PC-3 (cell line): Measurements from ENCODE around the gene UBE3C. TPM values are rescaled to one million over a fixed set of nuclear protein-coding genes. Genes with fewer than 3 reads are reported as not detected.

Source experiments
- ATAC-seq: fragments of 200-7000 bp; cut with Tn5 transposase; 2 replicates; pipeline ENCODE4 v1.9.1; 2020; ENCODE audit warnings: mild to moderate bottlenecking, moderate library complexity
- BruUV-seq: library from RNA; stranded (reverse); fragments of 400-500 nt; replicated peaks from 2 replicates; lab custom pipeline; 2021; lab: Mats Ljungman, UMichigan
- CTCF ChIA-PET: fragments of 300-600 bp; sonication (Branson Sonifier 250); formaldehyde crosslinking; loops from one replicate; lab custom pipeline; 2022; ENCODE audit warnings: antibody characterized with exemption; lab: Charles Lee
- POLR2A ChIA-PET: fragments of 300-600 bp; sonication (Branson Sonifier 250); formaldehyde crosslinking; loops from one replicate; lab custom pipeline; 2022; ENCODE audit warnings: antibody characterized with exemption; ENCODE audit not compliant: unreplicated experiment; lab: Charles Lee
- DNase-seq: peaks from one replicate; pipeline ENCODE4 v3.0.0-alpha.2; 2015
- H2AFZ ChIP-seq: fragments of 300-600 bp; sonication (generic); 2 replicates; pipeline ENCODE4 v1.6.0; 2016; ENCODE audit warnings: antibody characterized with exemption, low read length
- H3F3A ChIP-seq: fragments of 300-600 bp; sonication (generic); one replicate; pipeline ENCODE4 v1.6.0; 2017; ENCODE audit warnings: antibody characterized with exemption, low read length, control low read depth, mild to moderate bottlenecking; ENCODE audit not compliant: unreplicated experiment
- H3K27ac ChIP-seq: fragments of 300-600 bp; sonication (generic); 2 replicates; pipeline ENCODE4 v1.5.1; 2016; ENCODE audit warnings: mild to moderate bottlenecking, low read length
- H3K27me3 ChIP-seq: fragments of 300-600 bp; sonication (generic); 2 replicates; pipeline ENCODE4 v1.6.1; 2016; ENCODE audit warnings: low read length, mixed read lengths
- H3K36me3 ChIP-seq: fragments of 300-600 bp; sonication (generic); 2 replicates; pipeline ENCODE4 v1.6.1; 2016; ENCODE audit warnings: low read depth, mixed run types, low read length, mixed read lengths
- H3K4me1 ChIP-seq: fragments of 300-600 bp; sonication (generic); 2 replicates; pipeline ENCODE4 v1.5.1; 2016; ENCODE audit warnings: low read length; ENCODE audit not compliant: insufficient read depth
- H3K4me2 ChIP-seq: fragments of 300-600 bp; sonication (generic); 2 replicates; pipeline ENCODE4 v1.6.0; 2016; ENCODE audit warnings: low read length
- H3K4me3 ChIP-seq: fragments of 300-600 bp; sonication (generic); 2 replicates; pipeline ENCODE4 v1.5.1; 2016; ENCODE audit warnings: mild to moderate bottlenecking, low read length, mixed read lengths
- H3K79me2 ChIP-seq: fragments of 300-600 bp; sonication (generic); 2 replicates; pipeline ENCODE4 v1.6.1; 2017; ENCODE audit warnings: low read length, mixed read lengths
- H3K9ac ChIP-seq: fragments of 300-600 bp; sonication (generic); 2 replicates; pipeline ENCODE4 v1.6.0; 2016; ENCODE audit warnings: mild to moderate bottlenecking, low read length
- H3K9me2 ChIP-seq: fragments of 300-600 bp; sonication (generic); replicated peaks from 2 replicates; pipeline ENCODE4 v1.6.1; 2016; ENCODE audit warnings: mixed run types, low read length, mixed read lengths
- H3K9me3 ChIP-seq: fragments of 300-600 bp; sonication (generic); 2 replicates; pipeline ENCODE4 v1.6.1; 2016; ENCODE audit warnings: low read length, mixed read lengths
- H4K20me1 ChIP-seq: fragments of 300-600 bp; sonication (generic); 2 replicates; pipeline ENCODE4 v1.6.1; 2016; ENCODE audit warnings: low read length, mixed read lengths
- CTCF ChIP-seq: fragments of 300-600 bp; sonication (generic); conservative IDR thresholded peaks from 2 replicates; pipeline ENCODE4 v1.5.1; 2017; ENCODE audit warnings: antibody characterized with exemption, low read depth, mild to moderate bottlenecking, low read length
- EZH2 ChIP-seq: fragments of 300-600 bp; sonication (generic); IDR thresholded peaks from one replicate; pipeline ENCODE4 v1.6.1; 2017; ENCODE audit warnings: antibody characterized with exemption, mild to moderate bottlenecking, low read length; ENCODE audit not compliant: unreplicated experiment
- EZH2phosphoT487 ChIP-seq: fragments of 300-600 bp; sonication (generic); IDR thresholded peaks from 2 replicates; pipeline ENCODE4 v1.6.1; 2018; ENCODE audit warnings: mild to moderate bottlenecking, antibody characterized with exemption, low read length, borderline replicate concordance
- intact Hi-C: fragments of 100-400 bp; cut with micrococcal nuclease; formaldehyde crosslinking; loops from 2 replicates; pipeline ENCODE4 v1.9.0; 2023
- total RNA-seq: library from RNA; depleted of rRNA; stranded (reverse); fragments of >200 nt; gene quantifications from 2 replicates; pipeline ENCODE4 v1.2.3, GENCODE V29; 2014

Gene UBE3C
- total RNA-seq, 1 experiment from 2014 or later = 86.6 TPM

- ChIA-PET CTCF (no interaction called here), POLR2A (no interaction called here)
- Histone ChIP-seq H3K4me2 (peak overlapping the region; percentile 91), H3K27me3 (no peaks in the 10 kb centered on the region), H3K9ac (peak overlapping the region; percentile 100), H3K9me2 (no peaks in the 10 kb centered on the region), H3K9me3 (no peaks in the 10 kb centered on the region), H3K79me2 (peaks cover 59% of the 10 kb centered on the region), H3F3A (no peaks in the 10 kb centered on the region), H3K36me3 (peaks cover 29% of the 10 kb centered on the region), H3K4me1 (peaks cover 31% of the 10 kb centered on the region), H3K27ac (peak overlapping the region; percentile 54), H3K4me3 (peak overlapping the region; percentile 93), H2AFZ (no peak overlapping the region), H4K20me1 (peaks cover 50% of the 10 kb centered on the region)
- intact Hi-C loops = loop anchor here (5.0 to 10.0 kb wide), 4 partner anchors 115 to 248 kb away; partner anchors contain the start of gene LMBR1
- ATAC-seq (no peak), DNase-seq (no peak)
- BruUV-seq = no TSS peak
- TF ChIP-seq EZH2phosphoT487 (no peak), CTCF (no peak), EZH2 (no peak)
These were observed 1.2 kb downstream of the UBE3C start for GRCh38 chr7:157139810-157140510.

GRCh38 chr7:157140511-157140905 lies 1.8 kb downstream of the UBE3C start:
- H3K27ac ChIP-seq = no peak overlapping the region
- peak overlapping the region; percentile 91 for H3K4me2 ChIP-seq
- no peaks in the 10 kb centered on the region for H3K9me2 ChIP-seq
- no peaks in the 10 kb centered on the region for H3K9me3 ChIP-seq
- H2AFZ ChIP-seq = no peak overlapping the region
- H3K36me3 ChIP-seq = peaks cover 29% of the 10 kb centered on the region
- POLR2A ChIA-PET = no interaction called here
- TF ChIP-seq EZH2phosphoT487 (no peak), CTCF (no peak), EZH2 (no peak)
- H3K9ac ChIP-seq = peak overlapping the region; percentile 100
- no peak for DNase-seq
- no peaks in the 10 kb centered on the region for H3K27me3 ChIP-seq
- intact Hi-C loops = loop anchor here (10.0 kb wide), 1 partner anchor 204 kb away; no protein-coding TSS in a partner anchor
- peaks cover 50% of the 10 kb centered on the region for H4K20me1 ChIP-seq
- H3F3A ChIP-seq = no peaks in the 10 kb centered on the region
- CTCF ChIA-PET = no interaction called here
- BruUV-seq = TSS peak; percentile 42
- H3K4me1 ChIP-seq = peaks cover 31% of the 10 kb centered on the region
- no peak for ATAC-seq
- peaks cover 65% of the 10 kb centered on the region for H3K79me2 ChIP-seq
- H3K4me3 ChIP-seq = peak overlapping the region; percentile 93

GRCh38 chr7:157141525-157142060 lies 2.9 kb downstream of the UBE3C start:
- peaks cover 26% of the 10 kb centered on the region for H3K4me1 ChIP-seq
- H3K4me2 ChIP-seq = peak overlapping the region; percentile 91
- peak overlapping the region; percentile 93; the same call in 1 of the 2 replicates for H3K4me3 ChIP-seq
- BruUV-seq = no TSS peak
- intact Hi-C loops = loop anchor here (10.0 kb wide), 1 partner anchor 203 kb away; no protein-coding TSS in a partner anchor
- H3F3A ChIP-seq = no peaks in the 10 kb centered on the region
- H3K27me3 ChIP-seq = no peaks in the 10 kb centered on the region
- CTCF ChIA-PET = no interaction called here
- no peak overlapping the region for H3K9ac ChIP-seq
- H3K36me3 ChIP-seq = peaks cover 38% of the 10 kb centered on the region
- no peaks in the 10 kb centered on the region for H3K9me3 ChIP-seq
- H3K27ac ChIP-seq = no peak overlapping the region
- no peak overlapping the region for H2AFZ ChIP-seq
- H3K9me2 ChIP-seq = no peaks in the 10 kb centered on the region
- peaks cover 75% of the 10 kb centered on the region for H3K79me2 ChIP-seq
- TF ChIP-seq EZH2phosphoT487 (no peak), EZH2 (no peak), CTCF (no peak)
- DNase-seq (no peak), ATAC-seq (no peak)
- H4K20me1 ChIP-seq = peaks cover 54% of the 10 kb centered on the region
- POLR2A ChIA-PET = no interaction called here
